DMS114 treated with DMSO at 0.1 percent for 48 hours (cell line): ENCODE results near the gene POT1.

Source experiments
- DNase-seq: peaks from one replicate; lab custom pipeline; 2025; ENCODE audit not compliant: unreplicated experiment; lab: John Stamatoyannopoulos, UW

Gene POT1

DNA sequence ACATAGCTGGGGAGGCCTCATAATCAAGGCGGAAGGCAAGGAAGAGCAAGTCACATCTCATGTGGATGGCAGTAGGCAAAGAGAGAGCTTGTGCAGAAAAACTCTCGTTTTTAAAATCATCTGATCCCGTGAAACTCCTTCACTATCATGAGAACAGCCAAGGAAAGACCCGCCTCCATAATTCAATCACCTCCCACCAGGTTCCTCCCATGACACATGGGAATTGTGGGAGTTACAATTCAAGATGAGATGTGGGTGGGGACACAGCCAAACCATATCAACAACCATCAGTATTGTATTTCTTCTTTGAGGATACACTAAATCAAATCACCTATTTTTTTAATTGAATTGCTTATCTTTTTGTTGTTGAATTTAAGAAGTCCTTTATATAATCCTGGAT, 16.7 kb downstream of the POT1 start:
- no peak for DNase-seq

DNA sequence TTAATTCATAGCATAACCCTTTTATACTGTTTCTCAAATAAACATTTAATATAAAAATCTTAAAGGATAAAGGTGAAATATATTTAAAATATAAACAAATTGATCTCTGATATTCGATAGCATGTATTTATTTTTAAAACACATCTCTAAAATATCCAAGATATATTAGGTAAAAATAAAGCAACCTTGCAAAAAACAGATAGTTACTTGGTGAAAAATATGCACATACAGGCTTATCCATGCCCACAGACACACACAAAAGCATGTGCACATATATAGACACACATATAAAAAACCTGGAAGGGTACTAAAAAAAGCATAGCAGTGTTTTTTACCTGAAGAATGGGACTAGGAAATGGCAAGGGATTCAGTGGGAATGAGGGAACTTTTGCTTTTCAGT, 19.8 kb downstream of the POT1 start:
- no peak for DNase-seq

DNA sequence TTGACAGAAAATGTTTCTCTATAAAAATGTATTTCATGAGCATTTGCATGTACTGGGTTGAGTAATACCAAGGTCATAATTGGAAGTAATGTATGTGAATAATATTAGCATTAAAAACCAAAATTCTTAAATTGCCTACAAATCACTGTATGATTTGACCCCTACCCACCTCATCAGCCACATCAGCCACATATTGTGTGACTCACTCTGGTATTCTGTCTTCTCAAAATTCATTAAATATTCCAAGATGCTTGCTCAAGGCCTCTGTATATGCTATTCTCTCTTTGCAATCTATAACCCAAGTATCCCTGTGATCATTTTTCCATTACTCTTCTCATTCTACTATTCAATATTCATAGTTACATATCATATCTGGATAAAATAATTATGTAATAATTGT, 21.4 kb downstream of the POT1 start:
- DNase-seq, result no peak

DNA sequence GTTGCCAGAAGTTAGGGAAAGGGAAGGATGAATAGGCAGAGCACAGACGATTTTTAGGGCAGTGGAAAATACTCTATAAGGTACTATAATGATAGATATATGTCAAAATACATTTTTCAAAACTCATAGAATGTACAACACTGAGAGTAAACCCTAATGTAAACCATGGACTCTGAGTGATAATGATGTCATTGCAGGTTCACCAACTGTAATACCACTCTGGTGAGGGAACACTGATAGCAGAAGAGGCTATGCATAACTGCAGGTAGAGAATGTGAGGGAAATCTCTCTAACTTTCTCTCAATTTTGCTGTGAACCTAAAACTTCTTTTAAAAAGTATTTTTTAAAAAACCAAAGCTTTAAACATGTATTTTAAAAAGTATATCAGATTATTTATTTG, 22.1 kb downstream of the POT1 start:
- no peak for DNase-seq

- no peak for DNase-seq
Measured at GRCh38 chr7:124898531-124898930, 31.1 kb downstream of the POT1 start.

- DNase-seq, result no peak
Measured at GRCh38 chr7:124896001-124896400, 33.6 kb downstream of the POT1 start.

DNA sequence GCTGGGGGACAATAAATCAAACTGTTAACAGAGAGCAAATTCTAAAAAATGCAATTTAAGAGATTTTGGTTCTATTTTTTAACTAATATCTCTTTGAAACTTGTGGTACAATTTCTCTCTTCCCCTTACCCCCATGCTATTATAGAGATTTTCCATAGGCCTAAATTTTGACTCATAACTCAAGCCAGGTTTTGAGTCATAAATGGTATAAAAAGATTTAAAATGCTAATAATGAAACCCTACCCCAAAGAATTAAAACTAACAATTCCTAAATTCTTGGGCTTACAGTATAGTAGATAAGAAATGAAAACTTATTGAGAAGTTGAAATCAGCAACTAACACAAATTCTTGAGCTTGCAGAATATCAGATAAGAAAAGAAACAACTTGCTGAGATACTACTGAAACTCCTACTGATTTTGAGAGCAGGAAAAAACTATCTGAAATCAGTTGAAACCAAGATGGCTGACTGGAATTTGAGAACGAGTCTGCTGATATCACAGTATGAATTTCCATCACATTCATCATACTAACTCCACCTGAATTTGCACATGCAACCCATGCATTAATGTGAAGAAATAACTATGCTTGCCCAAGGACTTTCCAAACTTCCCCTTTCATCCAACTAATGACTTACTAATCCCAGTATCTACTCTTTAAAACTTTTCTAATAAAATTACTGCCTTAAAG, 36.3 kb downstream of the POT1 start:
- no peak for DNase-seq

- no peak for DNase-seq
Measured at GRCh38 chr7:124887247-124887646, 42.4 kb downstream of the POT1 start.

- DNase-seq, result no peak
Measured at GRCh38 chr7:124881981-124882380, 47.6 kb downstream of the POT1 start.

GRCh38 chr7:124879771-124880170, 49.9 kb downstream of the POT1 start:
- no peak for DNase-seq

DNA sequence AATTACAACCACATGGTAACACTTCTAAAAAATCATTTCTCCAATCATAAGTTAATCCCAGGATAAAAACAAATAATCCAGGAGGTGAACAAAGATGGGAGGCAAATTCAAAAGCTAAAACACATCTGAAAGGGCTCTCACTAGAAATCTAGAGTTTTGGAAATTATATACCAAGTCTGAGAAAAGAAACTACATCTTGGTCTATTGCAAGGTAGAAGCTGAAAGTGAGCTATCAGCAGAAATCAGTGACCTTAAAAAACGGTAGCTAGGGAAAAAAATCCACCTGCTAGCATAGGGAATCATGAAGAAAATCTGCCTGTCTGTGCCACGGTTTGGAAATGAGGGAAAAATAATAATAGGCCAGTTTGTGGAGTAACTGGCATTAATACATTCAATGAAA, 50.5 kb downstream of the POT1 start:
- DNase-seq, result no peak

DNA sequence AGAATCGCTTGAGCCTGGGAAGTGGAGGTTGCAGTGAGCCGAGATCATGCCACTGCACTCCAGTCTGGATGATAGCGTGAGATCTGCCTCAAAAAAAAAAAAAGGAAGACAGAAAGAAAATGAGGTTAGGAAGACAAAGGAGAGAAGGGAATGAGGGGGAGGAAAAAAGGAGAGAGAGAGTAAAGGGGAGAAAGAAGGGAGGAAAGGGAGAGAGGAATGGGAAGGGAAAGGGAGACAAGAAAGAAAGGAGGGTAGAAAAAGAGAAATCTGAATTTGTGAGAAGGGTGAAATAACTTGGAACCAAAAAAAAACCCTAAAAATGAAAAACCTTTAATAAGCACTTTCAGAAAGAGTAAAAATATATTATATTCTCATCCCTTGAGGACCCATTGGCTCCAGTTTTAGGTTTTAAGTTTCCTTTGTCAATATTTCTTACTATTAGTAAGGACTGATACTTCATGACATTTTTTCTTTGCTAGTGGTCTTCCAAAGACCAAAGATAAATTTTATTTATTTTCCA, 54.9 kb downstream of the POT1 start:
- no peak for DNase-seq

DNA sequence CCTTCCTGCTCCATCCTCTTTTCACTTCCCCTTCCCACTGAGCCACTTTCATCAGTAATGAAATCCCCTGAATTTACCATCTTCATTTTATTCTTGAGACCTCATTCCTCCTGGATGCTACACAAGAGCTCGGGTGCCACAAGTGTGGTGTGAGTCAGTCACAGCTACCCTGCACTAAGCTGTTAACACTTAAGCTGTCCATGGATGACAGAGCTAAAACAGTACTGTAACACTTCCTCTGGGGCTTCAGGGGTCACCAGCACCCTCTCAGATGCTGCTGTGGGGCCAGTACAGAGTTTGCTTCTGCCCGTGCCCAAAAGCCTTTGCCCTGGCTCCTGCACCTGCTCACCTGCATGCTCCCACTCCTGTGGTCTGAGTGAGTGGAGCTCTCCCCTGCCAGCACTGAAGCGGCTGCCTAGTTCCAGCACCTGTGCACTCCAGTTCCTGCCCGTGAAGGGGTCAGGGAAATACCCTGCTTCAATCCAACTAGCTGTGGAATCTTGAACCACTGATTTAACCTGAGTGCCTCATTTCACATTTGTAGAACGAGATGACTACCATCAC, 71.9 kb downstream of the POT1 start:
- DNase-seq, result no peak

DNA sequence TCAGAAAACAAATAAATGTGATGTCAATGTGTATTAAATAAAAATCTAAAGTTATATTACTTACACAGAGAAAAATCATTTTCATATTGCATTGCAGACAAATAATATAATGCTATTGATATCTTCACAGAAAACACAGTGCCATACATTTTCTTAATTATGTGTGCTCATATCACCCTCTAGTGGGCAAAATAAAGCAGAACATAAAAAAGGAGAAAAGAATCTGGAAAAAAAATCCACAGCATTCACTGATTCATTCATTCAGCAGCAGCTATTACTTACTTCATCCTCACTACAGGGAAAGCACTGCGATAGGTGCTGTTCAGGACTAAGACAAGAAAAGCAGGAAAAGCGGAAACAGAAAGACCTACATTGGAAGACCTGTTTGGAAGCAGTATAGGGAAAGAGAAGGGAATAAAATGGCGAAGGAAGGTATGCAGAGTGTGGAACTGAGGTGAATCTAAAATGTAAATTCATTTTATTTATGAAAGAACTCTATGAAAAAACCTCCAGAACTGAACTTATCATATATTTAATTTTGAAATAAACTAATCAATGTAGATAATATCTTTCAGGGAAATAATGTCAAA, 73.2 kb downstream of the POT1 start:
- peak; percentile 25 for DNase-seq

DNA sequence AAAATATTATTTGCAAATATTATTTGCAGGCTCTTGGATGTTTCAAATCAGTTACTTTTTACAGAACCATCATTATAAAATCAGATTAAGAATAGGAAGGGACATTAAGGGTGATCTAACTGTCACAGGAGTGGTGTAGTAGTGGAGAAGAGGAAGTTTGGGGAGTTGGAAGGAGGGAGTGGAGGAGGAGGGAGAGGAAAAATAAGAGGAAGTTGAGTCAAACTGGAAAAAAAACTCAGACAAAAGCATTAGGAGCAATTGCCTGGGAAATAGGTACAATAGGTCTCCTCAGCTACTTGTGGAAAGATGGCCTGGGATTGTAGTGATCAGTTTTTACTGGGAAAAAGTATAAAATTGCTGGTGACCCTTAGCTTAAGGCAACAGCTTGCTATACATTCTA, 86.3 kb downstream of the POT1 start:
- DNase-seq, result no peak

GRCh38 chr7:124840435-124840834, 89.2 kb downstream of the POT1 start:
- peak; percentile 4 for DNase-seq

GRCh38 chr7:124839687-124840086, 89.9 kb downstream of the POT1 start:
- no peak for DNase-seq

GRCh38 chr7:124836173-124836572, 93.5 kb downstream of the POT1 start:
- DNase-seq, result no peak

- DNase-seq, result no peak
Measured at GRCh38 chr7:124818807-124819206, 110.8 kb downstream of the POT1 start.

DNA sequence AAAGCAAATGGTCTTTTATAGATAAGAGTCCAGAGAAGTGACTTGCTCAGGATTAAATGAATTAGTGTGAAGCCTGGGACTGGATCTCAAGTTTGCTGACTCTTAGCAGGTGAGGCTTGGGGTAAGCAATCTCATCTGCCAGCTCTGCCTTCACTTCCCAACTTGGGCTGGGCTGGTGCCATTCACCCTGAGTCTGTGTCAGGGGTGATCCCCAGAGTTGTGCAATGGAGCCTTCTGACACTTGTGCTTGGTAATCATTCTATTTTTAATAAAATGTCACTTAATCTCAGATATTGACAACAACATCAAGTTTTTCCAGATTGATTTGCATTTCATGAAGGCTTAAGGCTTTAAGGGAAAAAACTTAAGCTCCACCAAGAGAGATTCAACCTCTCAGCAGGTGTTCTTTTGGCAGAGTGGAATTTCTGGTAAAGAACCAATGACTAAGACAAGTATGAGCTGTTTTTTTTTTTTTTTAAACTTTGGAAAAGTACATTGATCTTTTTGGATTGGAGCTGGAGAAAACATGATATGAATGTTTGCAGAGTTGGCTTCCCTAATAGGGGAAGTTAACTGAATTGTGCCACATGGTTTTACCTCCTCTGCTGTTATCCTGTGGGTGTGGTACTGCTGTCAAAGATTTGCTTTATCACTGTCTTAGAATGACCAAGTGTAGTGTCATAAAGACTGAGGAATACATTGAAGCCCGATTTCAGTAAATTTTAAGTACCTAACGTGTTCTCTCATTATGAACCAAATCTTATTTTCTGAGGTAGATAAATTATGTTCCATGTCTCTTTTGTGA, 115.4 kb downstream of the POT1 start:
- no peak for DNase-seq

- no peak for DNase-seq
Measured at GRCh38 chr7:124812764-124813163, 116.9 kb downstream of the POT1 start.

DNA sequence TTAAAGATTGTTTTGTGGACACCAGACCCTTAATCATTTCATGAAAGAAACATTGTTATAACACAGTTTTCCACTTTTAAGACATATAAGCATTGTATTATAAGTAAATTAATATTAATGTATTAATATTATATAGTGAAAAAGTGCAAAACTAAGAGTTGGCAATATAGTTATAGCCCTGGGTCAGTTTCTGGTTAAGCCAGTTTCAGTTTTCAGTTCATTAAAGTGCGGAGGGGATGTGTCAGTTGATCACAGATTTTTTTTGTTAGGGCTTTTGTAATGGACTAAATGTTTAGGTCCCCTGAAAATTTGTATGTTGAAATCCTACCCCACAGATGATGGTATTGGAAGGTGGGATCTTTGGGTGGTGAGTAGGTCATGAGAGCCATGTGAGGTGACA, 118.3 kb downstream of the POT1 start:
- DNase-seq, result no peak
